Measurements from ENCODE around the gene CRAT. TPM values are rescaled to one million over a fixed set of nuclear protein-coding genes. Genes with fewer than 3 reads are reported as not detected.
A peak's percentile ranks its signal among the peaks of the same experiment; 100 is the strongest.

CRAT gene
- total RNA-seq, 1 donor from 2014 or later, result 29.1 TPM

DNA sequence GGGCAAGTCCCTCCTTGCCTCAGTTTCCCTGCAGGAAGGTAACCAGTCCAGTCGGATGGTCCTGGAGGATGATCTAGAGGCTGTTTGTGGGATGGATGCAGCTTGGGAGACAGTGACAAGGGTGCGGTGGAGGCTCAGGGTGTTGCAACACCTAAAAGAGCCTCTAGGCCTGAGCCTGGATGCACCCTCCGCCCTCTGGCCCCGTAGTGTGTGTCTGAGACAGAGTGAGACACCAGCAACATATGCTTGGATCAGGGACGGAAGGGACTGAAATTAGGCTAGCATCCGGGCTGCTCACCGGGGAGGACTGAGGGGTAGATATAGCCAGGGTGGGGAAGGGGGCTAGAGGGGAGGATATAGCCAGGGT is 1.1 kb downstream of the CRAT start:
- no peaks in the 10 kb centered on the region for H3K27me3 ChIP-seq (ENCODE audit: control insufficient read depth, insufficient read depth, low read length)
- TF ChIP-seq, protein P1, sequence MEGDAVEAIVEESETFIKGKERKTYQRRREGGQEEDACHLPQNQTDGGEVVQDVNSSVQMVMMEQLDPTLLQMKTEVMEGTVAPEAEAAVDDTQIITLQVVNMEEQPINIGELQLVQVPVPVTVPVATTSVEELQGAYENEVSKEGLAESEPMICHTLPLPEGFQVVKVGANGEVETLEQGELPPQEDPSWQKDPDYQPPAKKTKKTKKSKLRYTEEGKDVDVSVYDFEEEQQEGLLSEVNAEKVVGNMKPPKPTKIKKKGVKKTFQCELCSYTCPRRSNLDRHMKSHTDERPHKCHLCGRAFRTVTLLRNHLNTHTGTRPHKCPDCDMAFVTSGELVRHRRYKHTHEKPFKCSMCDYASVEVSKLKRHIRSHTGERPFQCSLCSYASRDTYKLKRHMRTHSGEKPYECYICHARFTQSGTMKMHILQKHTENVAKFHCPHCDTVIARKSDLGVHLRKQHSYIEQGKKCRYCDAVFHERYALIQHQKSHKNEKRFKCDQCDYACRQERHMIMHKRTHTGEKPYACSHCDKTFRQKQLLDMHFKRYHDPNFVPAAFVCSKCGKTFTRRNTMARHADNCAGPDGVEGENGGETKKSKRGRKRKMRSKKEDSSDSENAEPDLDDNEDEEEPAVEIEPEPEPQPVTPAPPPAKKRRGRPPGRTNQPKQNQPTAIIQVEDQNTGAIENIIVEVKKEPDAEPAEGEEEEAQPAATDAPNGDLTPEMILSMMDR (IDR thresholded peaks at IDR 0.05; ENCODE audit: insufficient read depth, low read length, poor library complexity, severe bottlenecking), result no peak
- DNase-seq (ENCODE audit: low read depth), result no peak
- peaks cover 1% of the 10 kb centered on the region for H3K36me3 ChIP-seq (ENCODE audit: control insufficient read depth, insufficient read depth, low read length)
- H3K4me3 ChIP-seq (ENCODE audit: low read depth, low read length), result peak overlapping the region; percentile 85

DNA sequence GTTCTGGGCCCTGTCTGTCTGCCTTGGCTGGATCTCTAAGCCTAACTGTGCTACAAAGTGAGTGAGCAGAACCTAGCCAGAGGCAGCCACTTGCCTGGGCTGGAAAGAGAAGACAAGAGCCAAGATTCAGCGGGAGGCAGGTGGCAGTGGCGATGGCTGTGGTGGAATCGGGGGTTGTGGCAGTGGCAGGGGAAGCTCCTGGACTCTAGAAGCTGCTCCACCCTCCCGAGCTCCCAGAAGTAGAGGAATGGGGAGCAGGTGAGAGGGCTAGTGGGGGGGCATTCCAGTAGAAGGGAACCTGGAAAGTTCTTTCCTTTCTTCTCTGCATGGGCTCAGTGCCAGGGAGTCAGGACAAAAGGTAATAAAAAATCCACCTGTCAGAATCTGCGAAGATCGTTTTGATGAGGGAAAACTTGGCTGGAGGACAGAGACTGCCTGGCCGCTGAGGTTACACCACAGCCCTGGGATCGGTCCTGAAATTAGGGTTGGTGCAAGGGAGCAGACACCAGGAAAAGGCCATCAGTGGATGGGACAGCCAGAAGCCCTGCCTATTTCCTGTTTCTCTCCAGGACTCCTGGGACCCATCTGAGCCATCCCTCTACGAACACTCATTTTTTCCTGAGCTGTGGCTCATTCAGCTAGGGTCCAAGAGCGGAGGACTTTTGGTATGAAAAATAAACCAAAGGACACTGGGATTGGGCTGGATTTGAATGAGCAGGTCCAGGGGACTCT is 1.6 kb downstream of the CRAT start:
- TF ChIP-seq, protein P1 (IDR thresholded peaks at IDR 0.05; ENCODE audit: insufficient read depth, low read length, poor library complexity, severe bottlenecking), result no peak
- Histone ChIP-seq H3K4me3 (ENCODE audit: low read depth, low read length) (no peak overlapping the region), H3K27me3 (ENCODE audit: control insufficient read depth, insufficient read depth, low read length) (no peaks in the 10 kb centered on the region), H3K36me3 (ENCODE audit: control insufficient read depth, insufficient read depth, low read length) (peaks cover 1% of the 10 kb centered on the region)
- DNase-seq (ENCODE audit: low read depth), result no peak

DNA sequence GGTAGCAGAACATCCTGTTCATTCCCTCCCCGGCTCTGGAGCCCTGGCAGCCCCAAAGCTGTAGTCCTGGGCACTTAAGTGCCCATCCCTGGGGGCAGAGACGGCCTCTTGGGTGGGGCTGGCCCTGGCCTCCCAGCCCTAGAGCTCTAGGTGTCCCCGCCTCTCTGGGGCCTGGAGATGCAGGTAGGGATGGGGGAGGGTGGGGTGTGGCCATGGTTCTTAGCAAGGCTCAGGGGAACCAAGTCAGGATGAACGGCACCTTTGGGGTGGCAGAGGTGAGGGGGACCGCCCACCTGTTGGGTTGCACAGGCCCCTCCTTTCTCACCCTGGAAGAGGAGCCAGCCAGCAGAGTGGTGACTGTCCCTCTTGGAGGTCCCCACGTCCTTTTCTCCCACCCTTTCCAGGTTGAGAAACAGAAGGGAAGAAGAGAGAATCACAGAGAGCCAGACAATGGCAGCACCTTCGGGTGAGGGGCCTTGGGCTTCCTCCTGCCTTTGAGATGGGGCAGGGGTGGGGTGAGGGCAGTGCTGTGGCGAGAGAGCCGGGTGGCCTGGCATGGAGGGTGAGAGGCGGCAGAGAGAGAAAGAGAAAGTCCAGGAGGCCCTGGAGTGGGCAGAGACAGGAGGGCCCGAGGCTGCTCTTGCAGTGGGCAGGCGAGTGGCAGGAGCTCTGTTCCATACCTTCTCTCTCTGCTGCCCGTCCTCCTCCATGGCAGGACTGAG is 2.3 kb downstream of the CRAT start:
- H3K27me3 ChIP-seq (ENCODE audit: control insufficient read depth, insufficient read depth, low read length), result no peaks in the 10 kb centered on the region
- no peak for DNase-seq (ENCODE audit: low read depth)
- H3K36me3 ChIP-seq (ENCODE audit: control insufficient read depth, insufficient read depth, low read length), result peaks cover 1% of the 10 kb centered on the region
- TF ChIP-seq, protein P1 (IDR thresholded peaks at IDR 0.05; ENCODE audit: insufficient read depth, low read length, poor library complexity, severe bottlenecking), result no peak
- no peak overlapping the region for H3K4me3 ChIP-seq (ENCODE audit: low read depth, low read length)

DNA sequence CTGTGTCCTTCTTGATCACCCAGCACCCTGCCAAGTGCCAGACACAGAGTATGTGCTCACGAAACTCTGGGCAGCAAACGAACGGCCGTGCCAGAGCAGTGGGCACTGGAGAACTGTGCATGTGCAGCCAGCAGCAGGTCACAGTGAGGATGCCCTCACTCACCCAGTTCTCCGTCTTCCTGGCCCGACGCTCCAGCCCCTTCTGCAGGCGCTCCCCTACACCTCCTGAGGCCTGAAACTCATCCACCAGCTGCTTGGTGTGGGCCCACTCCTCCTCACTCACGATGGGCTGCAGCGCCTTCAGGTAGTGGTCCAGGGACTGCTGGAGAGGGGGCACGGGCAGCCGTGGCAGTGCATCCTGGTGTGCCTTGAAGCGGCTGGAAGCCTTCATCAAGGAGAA is 2.9 kb downstream of the CRAT start:
- DNase-seq (ENCODE audit: low read depth), result no peak
- TF ChIP-seq, protein P1 (IDR thresholded peaks at IDR 0.05; ENCODE audit: insufficient read depth, low read length, poor library complexity, severe bottlenecking), result no peak
- Histone ChIP-seq H3K27me3 (ENCODE audit: control insufficient read depth, insufficient read depth, low read length) (no peaks in the 10 kb centered on the region), H3K36me3 (ENCODE audit: control insufficient read depth, insufficient read depth, low read length) (peaks cover 1% of the 10 kb centered on the region), H3K4me3 (ENCODE audit: low read depth, low read length) (no peak overlapping the region)

DNA sequence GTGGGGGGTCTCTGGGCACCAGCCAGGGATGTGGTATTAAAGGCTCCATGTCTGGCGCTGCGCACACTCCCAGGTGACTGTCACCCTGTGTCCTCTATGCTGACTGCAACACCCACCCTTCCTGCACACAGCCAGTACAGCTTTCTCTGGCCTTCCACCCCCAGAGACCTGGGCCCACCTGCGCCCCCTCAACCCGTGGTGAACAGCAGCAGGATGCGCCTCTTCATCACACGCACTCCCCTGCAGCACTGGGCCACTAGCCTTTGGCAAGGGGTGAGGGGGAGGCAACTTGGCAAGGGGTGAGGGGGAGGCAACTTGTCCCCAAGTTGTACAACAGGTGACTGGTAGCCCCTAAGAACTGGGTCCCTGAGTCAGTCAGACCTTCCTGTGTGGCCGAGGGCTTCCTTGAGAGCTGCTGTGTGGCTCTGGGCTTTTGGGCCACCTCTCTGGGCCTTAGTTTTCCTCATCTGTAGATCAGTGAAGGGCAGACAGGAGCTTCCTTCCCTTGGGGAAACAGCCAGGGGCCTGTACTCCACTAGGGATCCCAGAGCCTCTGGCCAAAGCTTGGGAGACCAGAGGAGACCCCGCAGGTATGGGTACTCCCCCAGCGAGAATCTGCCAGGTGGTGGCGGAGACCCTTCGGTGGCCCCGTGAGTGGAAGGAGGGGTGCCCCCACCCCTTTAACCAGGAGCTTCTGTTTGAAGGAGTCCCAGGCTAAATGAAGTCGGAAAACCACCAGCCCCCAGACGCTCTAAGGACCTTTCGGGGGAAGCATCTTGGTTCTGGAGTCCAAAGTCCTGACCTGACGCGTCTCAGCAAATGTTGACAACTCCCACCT is 4.5 kb downstream of the CRAT start:
- TF ChIP-seq, protein P1 (IDR thresholded peaks at IDR 0.05; ENCODE audit: insufficient read depth, low read length, poor library complexity, severe bottlenecking), result no peak

More for the DNA sequence above, 4.5 kb downstream of the CRAT start:
- DNase-seq (ENCODE audit: low read depth), result no peak
- Histone ChIP-seq H3K36me3 (ENCODE audit: control insufficient read depth, insufficient read depth, low read length) (peaks cover 1% of the 10 kb centered on the region), H3K27me3 (ENCODE audit: control insufficient read depth, insufficient read depth, low read length) (no peaks in the 10 kb centered on the region), H3K4me3 (ENCODE audit: low read depth, low read length) (no peak overlapping the region)
